OCI-LY7 (cell line): Measurements from ENCODE around the gene METRN. TPM values are rescaled to one million over a fixed set of nuclear protein-coding genes. Genes with fewer than 3 reads are reported as not detected.

Experiments used
- BruUV-seq: library from RNA; stranded (reverse); fragments of 400-500 nt; replicated peaks from 2 replicates; lab custom pipeline; 2021; lab: Mats Ljungman, UMichigan
- CTCF ChIA-PET: fragments of 300-600 bp; sonication (Branson Sonifier 250); formaldehyde crosslinking; loops from one replicate; lab custom pipeline; 2022; ENCODE audit warnings: antibody characterized with exemption; ENCODE audit not compliant: unreplicated experiment; lab: Charles Lee
- POLR2A ChIA-PET: fragments of 300-600 bp; sonication (Branson Sonifier 250); formaldehyde crosslinking; loops from one replicate; lab custom pipeline; 2022; ENCODE audit warnings: antibody characterized with exemption; lab: Charles Lee
- DNase-seq: peaks from one replicate; pipeline ENCODE4 v3.0.0-alpha.2; 2015; ENCODE audit warnings: low spot score
- H2AFZ ChIP-seq: fragments of 200-600 bp; sonication (generic), shearing (Covaris generic); 2 replicates; pipeline ENCODE4 v1.6.1; 2014; ENCODE audit warnings: mild to moderate bottlenecking, antibody characterized with exemption, low read length, moderate library complexity
- H3K27ac ChIP-seq: fragments of 200-600 bp; sonication (generic); 2 replicates; pipeline ENCODE4 v1.5.1; 2014; ENCODE audit warnings: mixed run types, low read depth, mild to moderate bottlenecking, moderate library complexity, low read length, inconsistent platforms; ENCODE audit not compliant: poor library complexity, severe bottlenecking
- H3K36me3 ChIP-seq: fragments of 200-600 bp; sonication (generic); 2 replicates; pipeline ENCODE4 v1.6.1; 2014; ENCODE audit warnings: mild to moderate bottlenecking, antibody characterized with exemption, low read length, moderate library complexity, mixed read lengths; ENCODE audit not compliant: insufficient read depth
- H3K4me1 ChIP-seq: fragments of 200-600 bp; sonication (generic); 2 replicates; pipeline ENCODE4 v1.5.1; 2014; ENCODE audit warnings: mild to moderate bottlenecking, low read length; ENCODE audit not compliant: insufficient read depth, poor library complexity, severe bottlenecking
- H3K4me2 ChIP-seq: fragments of 200-600 bp; sonication (generic); 2 replicates; pipeline ENCODE4 v1.6.1; 2014; ENCODE audit warnings: mild to moderate bottlenecking, low read length
- H3K4me3 ChIP-seq: fragments of 200-600 bp; sonication (generic); 2 replicates; pipeline ENCODE4 v1.5.1; 2014; ENCODE audit warnings: mild to moderate bottlenecking, low read depth, low read length; ENCODE audit not compliant: poor library complexity, severe bottlenecking
- H3K79me2 ChIP-seq: fragments of 200-600 bp; sonication (generic); 2 replicates; pipeline ENCODE4 v1.6.1; 2016; ENCODE audit warnings: low read depth, mild to moderate bottlenecking, low read length, moderate library complexity, mixed read lengths; ENCODE audit not compliant: insufficient read depth
- H3K9me2 ChIP-seq: fragments of 200-600 bp; sonication (generic); 2 replicates; pipeline ENCODE4 v1.6.1; 2016; ENCODE audit warnings: mild to moderate bottlenecking, low read length, mixed read lengths; ENCODE audit not compliant: insufficient read depth
- H3K9me3 ChIP-seq: fragments of 200-600 bp; sonication (generic); 2 replicates; pipeline ENCODE4 v1.6.1; 2014; ENCODE audit warnings: mild to moderate bottlenecking, mixed run types, low read length, mixed read lengths
- H4K20me1 ChIP-seq: fragments of 200-600 bp; sonication (generic); 2 replicates; pipeline ENCODE4 v1.6.1; 2014; ENCODE audit warnings: mild to moderate bottlenecking, antibody characterized with exemption, low read length, moderate library complexity, mixed read lengths; ENCODE audit not compliant: insufficient read depth
- EZH2phosphoT487 ChIP-seq: fragments of 200-600 bp; sonication (generic); IDR thresholded peaks from 2 replicates; pipeline ENCODE4 v1.6.1; 2018; ENCODE audit warnings: low read depth, borderline replicate concordance, mild to moderate bottlenecking, mixed run types, antibody characterized with exemption, low read length, moderate library complexity, mixed read lengths
- intact Hi-C: fragments of 100-400 bp; cut with micrococcal nuclease; formaldehyde crosslinking; loops from one replicate; pipeline ENCODE4 v1.10.0; 2022; ENCODE audit not compliant: unreplicated experiment
- total RNA-seq, 2 experiments: library from RNA; depleted of rRNA in 1 of 2; stranded (reverse); fragments of >200 nt in 1 of 2; shearing (Covaris generic) in 1 of 2; gene quantifications; 2 replicates each; pipeline ENCODE4 v1.2.3, GENCODE V29; 2014 to 2022
- TF ChIP-seq, protein P1 (sequence below): fragments of 200-600 bp; sonication (generic); conservative IDR thresholded peaks from 2 replicates; pipeline ENCODE4 v1.5.1; 2014; ENCODE audit warnings: mild to moderate bottlenecking, antibody characterized with exemption, low read length, moderate library complexity, mixed read lengths

METRN gene
- total RNA-seq, 2 experiments from 2014 or later, result 14.4 to 15.9 TPM

DNA sequence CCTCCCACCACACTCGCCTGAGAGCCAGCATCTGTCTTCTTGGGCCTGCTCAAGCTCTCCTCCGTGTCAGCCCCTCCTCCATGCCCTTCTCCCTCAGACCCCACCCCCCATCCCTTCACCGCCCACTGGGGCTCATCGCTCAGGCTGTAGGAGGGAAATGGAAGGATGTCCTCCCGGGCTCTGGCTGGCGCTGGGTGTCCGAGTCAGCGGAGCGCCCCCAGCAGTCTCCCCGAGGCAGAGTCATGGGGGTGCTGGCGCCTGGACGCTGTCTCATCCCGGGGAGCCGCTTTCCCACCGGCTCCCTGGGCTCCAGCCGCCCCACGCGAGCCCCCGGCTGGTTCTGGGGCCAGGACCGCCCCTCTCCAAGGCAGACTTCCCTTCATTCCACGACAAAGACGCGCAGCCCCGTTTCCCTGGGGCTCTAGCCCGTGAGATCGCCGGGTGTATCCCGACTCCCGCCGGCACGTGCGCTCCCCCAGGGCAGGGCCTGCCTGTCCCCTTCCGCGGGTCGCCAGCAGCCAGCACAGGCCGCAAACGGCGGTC, 5.6 kb downstream of the METRN start:
- no TSS peak for BruUV-seq
- Histone ChIP-seq H4K20me1 (no peaks in the 10 kb centered on the region), H3K9me3 (no peaks in the 10 kb centered on the region), H3K36me3 (0 out of 2 replicates have a peak, but pooled peaks cover 10% of the 10 kb centered on the region), H3K9me2 (no peaks in the 10 kb centered on the region), H3K27ac (peak overlapping the region; percentile 93), H2AFZ (peak overlapping the region; percentile 31; the same call in 1 of the 2 replicates), H3K4me1 (peaks cover 63% of the 10 kb centered on the region), H3K4me2 (peak overlapping the region; percentile 88), H3K4me3 (peak overlapping the region; percentile 95), H3K79me2 (no peaks in the 10 kb centered on the region)
- intact Hi-C loops, result loop anchor here (2.0 to 5.0 kb wide), 2 partner anchors 18 to 38 kb away; partner anchors contain the start of genes JMJD8 and STUB1
- CTCF ChIA-PET, result interaction anchor here (0.5 to 0.7 kb wide), 2 partner anchors 20 to 1435 kb away, joined by 4 read pairs; partner anchors contain the start of genes CIAO3 and TRAF7
- TF ChIP-seq, protein P1, sequence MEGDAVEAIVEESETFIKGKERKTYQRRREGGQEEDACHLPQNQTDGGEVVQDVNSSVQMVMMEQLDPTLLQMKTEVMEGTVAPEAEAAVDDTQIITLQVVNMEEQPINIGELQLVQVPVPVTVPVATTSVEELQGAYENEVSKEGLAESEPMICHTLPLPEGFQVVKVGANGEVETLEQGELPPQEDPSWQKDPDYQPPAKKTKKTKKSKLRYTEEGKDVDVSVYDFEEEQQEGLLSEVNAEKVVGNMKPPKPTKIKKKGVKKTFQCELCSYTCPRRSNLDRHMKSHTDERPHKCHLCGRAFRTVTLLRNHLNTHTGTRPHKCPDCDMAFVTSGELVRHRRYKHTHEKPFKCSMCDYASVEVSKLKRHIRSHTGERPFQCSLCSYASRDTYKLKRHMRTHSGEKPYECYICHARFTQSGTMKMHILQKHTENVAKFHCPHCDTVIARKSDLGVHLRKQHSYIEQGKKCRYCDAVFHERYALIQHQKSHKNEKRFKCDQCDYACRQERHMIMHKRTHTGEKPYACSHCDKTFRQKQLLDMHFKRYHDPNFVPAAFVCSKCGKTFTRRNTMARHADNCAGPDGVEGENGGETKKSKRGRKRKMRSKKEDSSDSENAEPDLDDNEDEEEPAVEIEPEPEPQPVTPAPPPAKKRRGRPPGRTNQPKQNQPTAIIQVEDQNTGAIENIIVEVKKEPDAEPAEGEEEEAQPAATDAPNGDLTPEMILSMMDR, result peak; percentile 58
- TF ChIP-seq EZH2phosphoT487, result no peak
- POLR2A ChIA-PET, result interaction anchor here (0.5 to 3.2 kb wide), 4 partner anchors 8 to 30 kb away, joined by 3 to 26 read pairs (median 3); partner anchors contain the start of gene WDR24
- peak; percentile 83 for DNase-seq

DNA sequence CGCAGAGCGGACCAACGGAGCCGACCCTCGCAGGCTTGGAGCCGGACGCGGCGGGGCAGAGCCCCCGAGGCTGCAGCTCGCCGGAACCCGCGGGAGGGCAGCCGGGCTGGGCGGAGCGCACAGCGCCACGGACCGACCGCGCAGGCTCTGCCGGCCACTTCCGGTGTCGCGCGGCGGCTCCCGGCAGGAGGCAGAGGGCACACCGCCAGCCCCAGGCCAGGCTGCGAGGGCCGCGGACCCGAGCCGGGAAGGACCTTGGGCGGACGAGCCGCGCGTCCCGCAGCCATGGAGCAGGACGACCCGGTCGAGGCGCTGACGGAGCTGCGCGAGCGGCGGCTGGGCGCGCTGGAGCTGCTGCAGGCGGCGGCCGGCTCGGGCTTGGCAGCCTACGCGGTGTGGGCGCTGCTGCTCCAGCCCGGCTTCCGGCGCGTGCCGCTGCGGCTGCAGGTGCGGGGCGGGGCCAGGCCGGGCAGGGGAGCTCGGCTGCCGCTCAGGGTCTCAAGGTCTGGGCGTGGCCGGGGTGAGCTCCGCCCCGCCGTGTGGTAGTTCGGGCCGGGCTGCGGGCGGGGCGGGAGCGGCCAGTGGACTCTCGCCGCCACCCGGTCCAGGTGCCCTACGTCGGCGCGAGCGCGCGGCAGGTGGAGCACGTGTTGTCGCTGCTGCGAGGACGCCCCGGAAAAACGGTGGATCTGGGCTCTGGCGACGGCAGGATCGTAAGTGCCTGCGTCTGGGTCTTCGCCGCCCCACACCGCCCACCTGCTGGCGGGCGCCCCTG, 6.3 kb downstream of the METRN start, which contains the start of gene ANTKMT:
Gene ANTKMT (plus strand): TSS at position 157 of the 775 bp plus-strand sequence. CDS start 129 bp downstream, at position 286.
- Histone ChIP-seq H3K9me2 (no peaks in the 10 kb centered on the region), H2AFZ (peak within 1 kb of the TSS; percentile 31; the same call in 1 of the 2 replicates), H4K20me1 (no peaks in the 10 kb centered on the region), H3K79me2 (no peaks in the 10 kb centered on the region), H3K9me3 (no peaks in the 10 kb centered on the region), H3K4me1 (peaks cover 62% of the 10 kb centered on the region), H3K4me3 (peak within 1 kb of the TSS; percentile 95), H3K36me3 (0 out of 2 replicates have a peak, but pooled peaks cover 10% of the 10 kb centered on the region), H3K27ac (peak within 1 kb of the TSS; percentile 93), H3K4me2 (peak within 1 kb of the TSS; percentile 88)
- CTCF ChIA-PET, result interaction anchor here (0.5 to 0.7 kb wide), 2 partner anchors 16 to 1434 kb away, joined by 3 to 4 read pairs; partner anchors contain the start of gene TRAF7
- BruUV-seq, result no TSS peak
- peak; percentile 96 for DNase-seq
- intact Hi-C loops, result loop anchor here (2.0 to 5.0 kb wide), 2 partner anchors 18 to 39 kb away; partner anchors contain the start of genes JMJD8 and STUB1
- POLR2A ChIA-PET, result interaction anchor here (0.6 to 3.2 kb wide), 5 partner anchors 9 to 991 kb away, joined by 4 to 26 read pairs (median 5); partner anchors contain the start of genes CHTF18 and RPUSD1
- no peak for TF ChIP-seq EZH2phosphoT487
- TF ChIP-seq, protein P1, result no peak
